ENCODE data around the gene PKP4.

DNA sequence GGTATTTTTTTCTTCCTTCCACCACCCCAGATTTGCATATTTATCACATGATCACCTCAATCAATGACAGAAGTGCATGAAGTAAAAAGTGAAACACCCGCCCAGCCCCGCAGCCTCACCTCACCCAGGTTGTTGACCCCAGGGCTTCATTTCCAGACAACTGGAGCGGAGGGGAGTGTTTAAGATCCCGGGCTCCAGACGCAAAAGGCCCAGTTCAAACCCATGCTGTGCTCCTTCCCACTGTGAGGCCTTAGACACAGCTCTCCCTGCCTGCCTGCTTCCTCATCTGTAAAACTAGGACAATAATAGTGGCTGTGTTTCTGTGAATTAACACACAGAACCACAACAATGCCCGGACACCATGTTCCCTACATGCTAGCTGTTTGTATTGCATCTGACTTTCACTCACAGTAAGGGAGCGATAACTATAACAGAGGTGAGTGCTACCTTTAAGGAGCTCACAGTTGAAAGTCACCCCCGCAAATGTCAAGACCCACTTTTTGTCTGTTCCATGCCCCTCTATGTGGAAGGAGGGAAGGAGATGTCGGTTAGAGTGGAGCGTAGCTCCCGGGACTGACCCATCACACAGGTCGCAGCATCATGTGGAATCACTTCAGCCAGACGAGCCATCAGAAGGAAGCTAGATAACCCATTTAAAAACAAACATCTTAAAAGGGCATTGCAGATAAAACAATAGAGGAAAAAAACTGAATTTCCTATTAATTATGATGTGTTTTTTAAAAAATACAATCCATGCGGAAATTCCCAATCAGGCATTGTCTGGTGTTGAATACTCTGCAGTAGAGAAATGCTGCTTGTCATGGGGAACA, 260.8 kb downstream of the PKP4 start:
- no peak for TF ChIP-seq EZH2 (IDR thresholded peaks at IDR 0.05; ENCODE audit: insufficient read depth, poor library complexity, severe bottlenecking)
- TF ChIP-seq EZH2phosphoT487 (IDR thresholded peaks at IDR 0.05; ENCODE audit: insufficient read depth, low read depth) = no peak

Measured in GM23248 (cell line).